Fibroblast of the aortic adventitia (primary cell): ENCODE results near the gene LRRC1. TPM values are rescaled to one million over a fixed set of nuclear protein-coding genes. Genes with fewer than 3 reads are reported as not detected.
"Not testable (repeated sequence)": the region's sequence is repeated elsewhere in the genome, so short reads cannot be mapped to it uniquely, and the experiment has no call there.

Experiments
- DNase-seq: peaks from one replicate; pipeline ENCODE4 v3.0.0-alpha.2; 2010; ENCODE audit warnings: low read depth
- H3K4me3 ChIP-seq: 2 replicates; pipeline ENCODE4 v1.5.1; 2011; ENCODE audit warnings: low read depth, mild to moderate bottlenecking, control low read depth, low read length, moderate library complexity
- CTCF ChIP-seq: IDR thresholded peaks from 2 replicates; pipeline ENCODE4 v1.5.1; 2011; ENCODE audit warnings: mild to moderate bottlenecking, low read length, control low read depth, inconsistent platforms; ENCODE audit not compliant: insufficient read depth
- total RNA-seq: library from RNA; depleted of rRNA; stranded (reverse); fragments of >200 nt; gene quantifications from 2 replicates; pipeline ENCODE4 v1.2.3, GENCODE V29; 2012; ENCODE audit warnings: low replicate concordance

The LRRC1 gene
- total RNA-seq, 1 donor: 8.3 TPM

- TF ChIP-seq CTCF: no peak
- DNase-seq: no peak
- no peak overlapping the region for H3K4me3 ChIP-seq
These were observed 8.5 kb downstream of the LRRC1 start for GRCh38 chr6:53803081-53803860.

GRCh38 chr6:53805016-53805415, 10.2 kb downstream of the LRRC1 start:
- TF ChIP-seq CTCF: no peak
- DNase-seq: no peak
- no peak overlapping the region for H3K4me3 ChIP-seq

- TF ChIP-seq CTCF: no peak
- DNase-seq: no peak
- no peak overlapping the region for H3K4me3 ChIP-seq
These were observed 10.9 kb downstream of the LRRC1 start for GRCh38 chr6:53805725-53806124.

- not testable (repeated sequence) for DNase-seq, H3K4me3 ChIP-seq
These were observed 12.8 kb downstream of the LRRC1 start for GRCh38 chr6:53807606-53808005.

- no peak for DNase-seq
- H3K4me3 ChIP-seq: no peak overlapping the region
- no peak for TF ChIP-seq CTCF
These were observed 13.6 kb downstream of the LRRC1 start for GRCh38 chr6:53808302-53808881.

- no peak for DNase-seq
- H3K4me3 ChIP-seq: no peak overlapping the region
- TF ChIP-seq CTCF: no peak
These were observed 14.9 kb downstream of the LRRC1 start for GRCh38 chr6:53809691-53810090.

- no peak for DNase-seq
- H3K4me3 ChIP-seq: no peak overlapping the region
- TF ChIP-seq CTCF: no peak
These were observed 16.3 kb downstream of the LRRC1 start for GRCh38 chr6:53811082-53811481.
